Measurements from ENCODE around the gene FCSK.
"Not testable (repeated sequence)": the region's sequence is repeated elsewhere in the genome, so short reads cannot be mapped to it uniquely, and the experiment has no call there.

The FCSK gene

GRCh38 chr16:70454222-70455034 lies at the start of gene FCSK:
Gene FCSK (plus strand): TSS chr16:70454595. CDS start chr16:70463191, 8,596 bp downstream.
- peak; percentile 63 for DNase-seq

- not testable (repeated sequence) for DNase-seq
These were observed 48.3 kb upstream of the FCSK start for GRCh38 chr16:70406104-70406503.

- no peak for DNase-seq
These were observed 46.6 kb upstream of the FCSK start for GRCh38 chr16:70407811-70408274.

GRCh38 chr16:70410734-70411133 lies 43.7 kb upstream of the FCSK start:
- no peak for DNase-seq

GRCh38 chr16:70412385-70412784 lies 42.0 kb upstream of the FCSK start:
- DNase-seq: no peak

GRCh38 chr16:70413572-70413971 lies 40.8 kb upstream of the FCSK start:
- DNase-seq: not testable (repeated sequence)

- DNase-seq: no peak
These were observed 37.4 kb upstream of the FCSK start for GRCh38 chr16:70416748-70417616.

GRCh38 chr16:70417661-70418060 lies 36.7 kb upstream of the FCSK start:
- DNase-seq: no peak

- DNase-seq: no peak
These were observed 36.0 kb upstream of the FCSK start for GRCh38 chr16:70418274-70418992.

GRCh38 chr16:70418993-70419318 lies 35.4 kb upstream of the FCSK start:
- no peak for DNase-seq

- no peak for DNase-seq
These were observed 34.7 kb upstream of the FCSK start for GRCh38 chr16:70419384-70420327.

- no peak for DNase-seq
These were observed 33.4 kb upstream of the FCSK start for GRCh38 chr16:70421014-70421413.

- DNase-seq: no peak
These were observed 32.7 kb upstream of the FCSK start for GRCh38 chr16:70421473-70422311.

- no peak for DNase-seq
These were observed 31.9 kb upstream of the FCSK start for GRCh38 chr16:70422543-70422942.

- DNase-seq: no peak
These were observed 26.6 kb upstream of the FCSK start for GRCh38 chr16:70427786-70428177.

- DNase-seq: no peak
These were observed 26.0 kb upstream of the FCSK start for GRCh38 chr16:70428178-70428998.

- no peak for DNase-seq
These were observed 24.3 kb upstream of the FCSK start for GRCh38 chr16:70429888-70430666.

GRCh38 chr16:70430667-70431536 lies 23.5 kb upstream of the FCSK start:
- DNase-seq: peak; percentile 24

Measured in activated effector memory CD4-positive, alpha-beta T cell treated with Interleukin-2 at 50 U/mL for 16 hours (primary cell).